MM.1S (cell line): Measurements from ENCODE around the gene SLC9A3.

Experiments used
- DNase-seq: peaks from one replicate; pipeline ENCODE4 v3.0.0-alpha.2; 2015
- H2AFZ ChIP-seq: fragments of 300-600 bp; sonication (generic); 2 replicates; pipeline ENCODE4 v1.6.0; 2016; ENCODE audit warnings: antibody characterized with exemption, low read length
- H3F3A ChIP-seq: fragments of 300-600 bp; sonication (generic); 2 replicates; pipeline ENCODE4 v1.6.1; 2016; ENCODE audit warnings: mild to moderate bottlenecking, antibody characterized with exemption, low read length, moderate library complexity, mixed read lengths; ENCODE audit not compliant: insufficient read depth
- H3K27ac ChIP-seq: fragments of 300-600 bp; sonication (generic); 2 replicates; pipeline ENCODE4 v1.5.1; 2016; ENCODE audit warnings: mild to moderate bottlenecking, low read length
- H3K27me3 ChIP-seq: fragments of 300-600 bp; sonication (generic); replicated peaks from 2 replicates; pipeline ENCODE4 v1.6.0; 2016; ENCODE audit warnings: low read length; ENCODE audit not compliant: insufficient read depth
- H3K36me3 ChIP-seq: fragments of 300-600 bp; sonication (generic); replicated peaks from 2 replicates; pipeline ENCODE4 v1.6.1; 2016; ENCODE audit warnings: mild to moderate bottlenecking, low read length, mixed read lengths; ENCODE audit not compliant: insufficient read depth
- H3K4me1 ChIP-seq: fragments of 300-600 bp; sonication (generic); 2 replicates; pipeline ENCODE4 v1.6.1; 2016; ENCODE audit warnings: low read length, mixed read lengths
- H3K4me2 ChIP-seq: fragments of 300-600 bp; sonication (generic); 2 replicates; pipeline ENCODE4 v1.6.0; 2016; ENCODE audit warnings: low read depth, low read length
- H3K4me3 ChIP-seq: fragments of 300-600 bp; sonication (generic); 2 replicates; pipeline ENCODE4 v1.5.1; 2016; ENCODE audit warnings: low read length, mixed read lengths
- H3K79me2 ChIP-seq: fragments of 300-600 bp; sonication (generic); 2 replicates; pipeline ENCODE4 v1.6.1; 2016; ENCODE audit warnings: mixed run types, low read length, mixed read lengths
- H3K9ac ChIP-seq: fragments of 300-600 bp; sonication (generic); 2 replicates; pipeline ENCODE4 v1.6.1; 2016; ENCODE audit warnings: low read length, mixed read lengths
- H3K9me2 ChIP-seq: fragments of 300-600 bp; sonication (generic); replicated peaks from 2 replicates; pipeline ENCODE4 v1.6.1; 2016; ENCODE audit warnings: mild to moderate bottlenecking, low read length, mixed read lengths; ENCODE audit not compliant: insufficient read depth
- H3K9me3 ChIP-seq: fragments of 300-600 bp; sonication (generic); replicated peaks from 2 replicates; pipeline ENCODE4 v1.6.1; 2016; ENCODE audit warnings: mild to moderate bottlenecking, low read length, mixed read lengths; ENCODE audit not compliant: insufficient read depth
- H4K20me1 ChIP-seq: fragments of 300-600 bp; sonication (generic); 2 replicates; pipeline ENCODE4 v1.6.1; 2016; ENCODE audit warnings: mild to moderate bottlenecking, low read length, moderate library complexity, mixed read lengths; ENCODE audit not compliant: insufficient read depth
- EZH2 ChIP-seq: fragments of 300-600 bp; sonication (generic); optimal IDR thresholded peaks from 2 replicates; pipeline ENCODE3; 2017; ENCODE audit warnings: low read depth, mild to moderate bottlenecking, antibody characterized with exemption, low read length, mixed read lengths
- EZH2phosphoT487 ChIP-seq: fragments of 300-600 bp; sonication (generic); IDR thresholded peaks from 2 replicates; pipeline ENCODE4 v1.6.1; 2018; ENCODE audit warnings: antibody characterized with exemption, low read length
- TF ChIP-seq, protein P1 (sequence below): fragments of 300-600 bp; sonication (generic); IDR thresholded peaks from 2 replicates; pipeline ENCODE4 v1.5.1; 2016; ENCODE audit warnings: antibody characterized with exemption, low read length, mixed read lengths

Gene SLC9A3

GRCh38 chr5:470961-471749 is 53.1 kb downstream of the SLC9A3 start:
- Histone ChIP-seq H2AFZ (no peak overlapping the region), H3K27ac (no peak overlapping the region), H3K36me3 (no peaks in the 10 kb centered on the region), H3K9ac (no peak overlapping the region), H3F3A (no peaks in the 10 kb centered on the region), H3K4me2 (peak overlapping the region; percentile 99; the same call in 1 of the 2 replicates), H3K4me1 (no peaks in the 10 kb centered on the region), H3K27me3 (peaks cover 20% of the 10 kb centered on the region), H4K20me1 (no peaks in the 10 kb centered on the region), H3K79me2 (peaks cover 18% of the 10 kb centered on the region), H3K4me3 (0 out of 2 replicates have a peak overlapping the region, but pooled peaks have one; percentile 85), H3K9me3 (no peaks in the 10 kb centered on the region), H3K9me2 (no peaks in the 10 kb centered on the region)
- TF ChIP-seq, protein P1, sequence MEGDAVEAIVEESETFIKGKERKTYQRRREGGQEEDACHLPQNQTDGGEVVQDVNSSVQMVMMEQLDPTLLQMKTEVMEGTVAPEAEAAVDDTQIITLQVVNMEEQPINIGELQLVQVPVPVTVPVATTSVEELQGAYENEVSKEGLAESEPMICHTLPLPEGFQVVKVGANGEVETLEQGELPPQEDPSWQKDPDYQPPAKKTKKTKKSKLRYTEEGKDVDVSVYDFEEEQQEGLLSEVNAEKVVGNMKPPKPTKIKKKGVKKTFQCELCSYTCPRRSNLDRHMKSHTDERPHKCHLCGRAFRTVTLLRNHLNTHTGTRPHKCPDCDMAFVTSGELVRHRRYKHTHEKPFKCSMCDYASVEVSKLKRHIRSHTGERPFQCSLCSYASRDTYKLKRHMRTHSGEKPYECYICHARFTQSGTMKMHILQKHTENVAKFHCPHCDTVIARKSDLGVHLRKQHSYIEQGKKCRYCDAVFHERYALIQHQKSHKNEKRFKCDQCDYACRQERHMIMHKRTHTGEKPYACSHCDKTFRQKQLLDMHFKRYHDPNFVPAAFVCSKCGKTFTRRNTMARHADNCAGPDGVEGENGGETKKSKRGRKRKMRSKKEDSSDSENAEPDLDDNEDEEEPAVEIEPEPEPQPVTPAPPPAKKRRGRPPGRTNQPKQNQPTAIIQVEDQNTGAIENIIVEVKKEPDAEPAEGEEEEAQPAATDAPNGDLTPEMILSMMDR: no peak
- no peak for TF ChIP-seq EZH2
- TF ChIP-seq EZH2phosphoT487: no peak
- no peak for DNase-seq

DNA sequence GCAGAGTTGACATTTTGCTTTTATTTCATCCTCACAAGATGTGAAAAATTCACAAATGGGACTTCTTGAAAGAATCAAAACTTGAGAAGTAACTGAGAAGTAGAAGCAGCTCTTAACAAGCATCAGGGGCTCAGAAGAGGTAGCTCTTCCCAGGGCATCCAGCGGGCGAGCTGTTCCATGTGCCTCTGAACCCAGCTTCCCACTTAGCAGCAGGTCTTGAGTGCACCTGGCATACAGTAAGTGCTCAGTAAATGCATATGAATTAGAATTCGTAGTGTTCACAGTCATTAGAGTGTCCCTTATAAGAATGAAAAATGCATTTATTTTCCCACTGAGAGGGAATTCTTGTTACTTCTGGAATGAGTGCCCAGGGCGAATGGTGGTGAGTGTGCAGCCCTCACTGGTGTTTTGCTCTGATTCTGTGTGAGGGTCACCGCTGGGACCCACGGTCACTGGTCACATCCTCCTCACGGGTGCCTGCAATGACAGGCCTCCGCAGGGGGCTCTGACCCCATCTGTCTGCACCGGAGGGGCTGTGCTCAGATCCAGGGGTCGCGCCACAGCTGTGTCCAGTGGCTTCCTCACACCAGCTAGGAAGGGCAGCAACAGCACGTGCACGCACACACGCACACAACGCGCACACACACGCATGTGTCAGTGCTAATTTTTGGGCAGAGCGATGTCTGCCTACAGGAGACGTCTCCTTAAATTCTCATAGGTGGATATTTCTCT is 54.3 kb downstream of the SLC9A3 start:
- DNase-seq: no peak
- H3K36me3 ChIP-seq: no peaks in the 10 kb centered on the region
- no peak overlapping the region for H3K27ac ChIP-seq
- no peak overlapping the region for H2AFZ ChIP-seq
- H3F3A ChIP-seq: no peaks in the 10 kb centered on the region
- no peaks in the 10 kb centered on the region for H3K4me1 ChIP-seq
- H3K9ac ChIP-seq: no peak overlapping the region
- H3K4me2 ChIP-seq: no peak overlapping the region
- H3K9me3 ChIP-seq: no peaks in the 10 kb centered on the region
- H3K4me3 ChIP-seq: no peak overlapping the region
- TF ChIP-seq EZH2phosphoT487 (no peak), EZH2 (no peak)
- TF ChIP-seq, protein P1: no peak
- no peaks in the 10 kb centered on the region for H4K20me1 ChIP-seq
- H3K9me2 ChIP-seq: no peaks in the 10 kb centered on the region
- peaks cover 8% of the 10 kb centered on the region for H3K27me3 ChIP-seq
- peaks cover 18% of the 10 kb centered on the region for H3K79me2 ChIP-seq

- Histone ChIP-seq H3K36me3 (no peaks in the 10 kb centered on the region), H3K9ac (no peak overlapping the region), H3K4me2 (no peak overlapping the region), H3K27me3 (no peaks in the 10 kb centered on the region), H2AFZ (no peak overlapping the region), H3K9me2 (no peaks in the 10 kb centered on the region), H3K79me2 (peaks cover 18% of the 10 kb centered on the region), H3K27ac (no peak overlapping the region), H3K4me1 (no peaks in the 10 kb centered on the region), H3F3A (no peaks in the 10 kb centered on the region), H3K9me3 (no peaks in the 10 kb centered on the region), H3K4me3 (no peak overlapping the region), H4K20me1 (no peaks in the 10 kb centered on the region)
- DNase-seq: no peak
- TF ChIP-seq, protein P1: no peak
- no peak for TF ChIP-seq EZH2
- no peak for TF ChIP-seq EZH2phosphoT487
Observed at GRCh38 chr5:468401-468800, 55.8 kb downstream of the SLC9A3 start.
